ENCODE measurements around the gene PKDCC.

PKDCC gene

GRCh38 chr2:42050010-42050702, 2.3 kb downstream of the PKDCC start:
- peak; percentile 52 for DNase-seq (ENCODE audit: low spot score)

- peak; percentile 47 for DNase-seq (ENCODE audit: low spot score)
These were observed 3.1 kb downstream of the PKDCC start for GRCh38 chr2:42050703-42051542.

GRCh38 chr2:42051543-42052235, 3.9 kb downstream of the PKDCC start:
- peak; percentile 45 for DNase-seq (ENCODE audit: low spot score)

GRCh38 chr2:42052702-42053481, 5.1 kb downstream of the PKDCC start:
- DNase-seq (ENCODE audit: low spot score) = no peak

GRCh38 chr2:42053482-42053790, 5.6 kb downstream of the PKDCC start:
- no peak for DNase-seq (ENCODE audit: low spot score)

- no peak for DNase-seq (ENCODE audit: low spot score)
These were observed 6.2 kb downstream of the PKDCC start for GRCh38 chr2:42053791-42054701.

- DNase-seq (ENCODE audit: low spot score) = no peak
These were observed 7.1 kb downstream of the PKDCC start for GRCh38 chr2:42054714-42055430.

- DNase-seq (ENCODE audit: low spot score) = no peak
These were observed 8.0 kb downstream of the PKDCC start for GRCh38 chr2:42055573-42056514.

GRCh38 chr2:42057159-42057901, 9.5 kb downstream of the PKDCC start:
- no peak for DNase-seq (ENCODE audit: low spot score)

- no peak for DNase-seq (ENCODE audit: low spot score)
These were observed 10.2 kb downstream of the PKDCC start for GRCh38 chr2:42057902-42058450.

- DNase-seq (ENCODE audit: low spot score) = no peak
These were observed 11.6 kb downstream of the PKDCC start for GRCh38 chr2:42059261-42059898.

GRCh38 chr2:42060028-42060427, 12.2 kb downstream of the PKDCC start:
- no peak for DNase-seq (ENCODE audit: low spot score)

GRCh38 chr2:42060718-42061619, 13.1 kb downstream of the PKDCC start:
- peak; percentile 89 for DNase-seq (ENCODE audit: low spot score)

GRCh38 chr2:42061839-42062238, 14.0 kb downstream of the PKDCC start:
- DNase-seq (ENCODE audit: low spot score) = no peak

GRCh38 chr2:42063431-42064171, 15.8 kb downstream of the PKDCC start:
- DNase-seq (ENCODE audit: low spot score) = no peak

GRCh38 chr2:42064417-42064942, 16.7 kb downstream of the PKDCC start:
- no peak for DNase-seq (ENCODE audit: low spot score)

All from ecto neural progenitor cell (in vitro differentiated cells).